Trophoblast cell (in vitro differentiated cells and primary cell): ENCODE results near the gene OR5H15.

Experiments
- DNase-seq, 2 donors: peaks; one replicate each; pipeline ENCODE4 v3.0.0-alpha.2; 2016
- H2AFZ ChIP-seq: 2 replicates; pipeline ENCODE4 v1.6.1; 2013; ENCODE audit warnings: low read length, moderate library complexity, mild to moderate bottlenecking; ENCODE audit not compliant: insufficient read depth, poor library complexity
- H2AK5ac ChIP-seq: 2 replicates; pipeline ENCODE4 v1.6.1; 2013; ENCODE audit warnings: mild to moderate bottlenecking, low read length
- H2BK120ac ChIP-seq: 2 replicates; pipeline ENCODE4 v1.6.1; 2013; ENCODE audit warnings: low read length, mild to moderate bottlenecking, moderate library complexity; ENCODE audit not compliant: insufficient read depth, poor library complexity
- H2BK12ac ChIP-seq: 2 replicates; pipeline ENCODE4 v1.6.1; 2013; ENCODE audit warnings: mild to moderate bottlenecking, low read length, moderate library complexity
- H2BK5ac ChIP-seq: 2 replicates; pipeline ENCODE4 v1.6.1; 2013; ENCODE audit warnings: low read length, low read depth, moderate library complexity, mild to moderate bottlenecking; ENCODE audit not compliant: poor library complexity
- H3K14ac ChIP-seq: 2 replicates; pipeline ENCODE4 v1.6.1; 2013; ENCODE audit warnings: mild to moderate bottlenecking, low read length
- H3K18ac ChIP-seq: 2 replicates; pipeline ENCODE4 v1.6.1; 2013; ENCODE audit warnings: mild to moderate bottlenecking, low read length
- H3K23ac ChIP-seq: 2 replicates; pipeline ENCODE4 v1.6.1; 2013; ENCODE audit warnings: low read length
- H3K27ac ChIP-seq: 2 replicates; pipeline ENCODE4 v1.5.1; 2013; ENCODE audit warnings: low read depth, mild to moderate bottlenecking, inconsistent platforms, low read length, moderate library complexity
- H3K27me3 ChIP-seq: 2 replicates; pipeline ENCODE4 v1.6.1; 2013; ENCODE audit warnings: inconsistent platforms, mild to moderate bottlenecking, low read length, moderate library complexity; ENCODE audit not compliant: insufficient read depth
- H3K36me3 ChIP-seq, 2 experiments: 1 replicate in 1 of 2; 2 replicates in 1 of 2; pipeline ENCODE4 v1.6.1; 2013; ENCODE audit warnings: low read length in 2 of 2, mild to moderate bottlenecking in 2 of 2, moderate library complexity in 1 of 2; ENCODE audit not compliant: insufficient read depth in 2 of 2, control insufficient read depth in 1 of 2
- H3K4ac ChIP-seq: 2 replicates; pipeline ENCODE4 v1.6.1; 2013; ENCODE audit warnings: low read depth, mild to moderate bottlenecking, low read length, moderate library complexity
- H3K4me1 ChIP-seq, 2 experiments: 1 replicate in 1 of 2; 2 replicates in 1 of 2; pipeline ENCODE4 v1.6.1; 2013; ENCODE audit warnings: low read length in 2 of 2, mild to moderate bottlenecking in 2 of 2, moderate library complexity in 1 of 2; ENCODE audit not compliant: insufficient read depth in 2 of 2, control insufficient read depth in 1 of 2
- H3K4me2 ChIP-seq: 2 replicates; pipeline ENCODE4 v1.6.1; 2013; ENCODE audit warnings: inconsistent platforms, mild to moderate bottlenecking, low read length, moderate library complexity
- H3K4me3 ChIP-seq: 2 replicates; pipeline ENCODE4 v1.5.1; 2013; ENCODE audit warnings: mild to moderate bottlenecking, low read depth, low read length, inconsistent platforms
- H3K79me1 ChIP-seq: one replicate; pipeline ENCODE4 v1.6.1; 2013; ENCODE audit warnings: low read length
- H3K79me2 ChIP-seq: 2 replicates; pipeline ENCODE4 v1.6.1; 2013; ENCODE audit warnings: low read length, mild to moderate bottlenecking; ENCODE audit not compliant: control insufficient read depth, insufficient read depth, poor library complexity
- H3K9ac ChIP-seq: 2 replicates; pipeline ENCODE4 v1.6.1; 2013; ENCODE audit warnings: mild to moderate bottlenecking, low read length
- H3K9me3 ChIP-seq: 2 replicates; pipeline ENCODE4 v1.6.1; 2013; ENCODE audit warnings: low read depth, mild to moderate bottlenecking, control low read depth, inconsistent platforms, low read length; ENCODE audit not compliant: insufficient read depth
- H4K12ac ChIP-seq: 2 replicates; pipeline ENCODE4 v1.6.1; 2013; ENCODE audit warnings: low read depth, mild to moderate bottlenecking, low read length, moderate library complexity
- H4K8ac ChIP-seq: 2 replicates; pipeline ENCODE4 v1.6.1; 2013; ENCODE audit warnings: low read depth, mild to moderate bottlenecking, low read length, moderate library complexity
- H4K91ac ChIP-seq: one replicate; pipeline ENCODE4 v1.6.1; 2013; ENCODE audit warnings: low read depth, mild to moderate bottlenecking, low read length, moderate library complexity
- WGBS: extraction: QIAGEN DNeasy Blood & Tissue Kit; methylation state at CpG from one replicate; pipeline ENCODE4 v1.1.7; 2013; ENCODE audit warnings: missing lambda C conversion rate; ENCODE audit not compliant: insufficient read length, insufficient coverage; ENCODE audit errors: extremely low coverage; 5-methylcytosine and 5-hydroxymethylcytosine counted together

The OR5H15 gene

DNA sequence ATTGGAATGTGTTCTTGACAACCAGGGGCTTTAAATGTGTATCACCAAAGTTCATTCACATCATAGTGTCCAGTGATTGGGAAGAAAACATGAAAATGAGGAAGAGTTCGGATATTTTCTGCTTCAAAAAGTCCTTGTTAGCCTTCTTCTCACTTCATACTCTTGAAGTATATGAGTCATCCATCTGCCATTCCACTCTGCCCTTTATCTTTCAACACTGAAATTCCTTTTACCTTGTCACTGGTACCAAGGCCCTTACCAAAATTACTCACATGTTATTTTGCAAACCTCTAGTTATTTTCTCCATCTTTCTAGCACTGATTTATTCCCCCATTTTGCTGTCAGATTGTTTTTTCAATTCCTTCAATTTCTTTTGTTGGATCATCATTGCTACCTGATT lies 32.5 kb downstream of the OR5H15 start:
- Histone ChIP-seq H3K18ac (no peak overlapping the region), H3K4ac (no peak overlapping the region), H3K4me3 (no peak overlapping the region), H3K27ac (no peak overlapping the region), H3K79me2 (no peaks in the 10 kb centered on the region), H2BK120ac (no peak overlapping the region), H3K27me3 (no peaks in the 10 kb centered on the region), H3K23ac (no peak overlapping the region), H3K14ac (no peak overlapping the region), H3K36me3 (no peaks in the 10 kb centered on the region), H3K4me2 (no peak overlapping the region), H3K79me1 (no peaks in the 10 kb centered on the region), H2BK12ac (no peak overlapping the region), H3K4me1 (no peaks in the 10 kb centered on the region), H4K91ac (no peak overlapping the region), H3K9me3 (no peaks in the 10 kb centered on the region), H3K9ac (no peak overlapping the region), H2BK5ac (no peak overlapping the region), H2AK5ac (no peak overlapping the region), H2AFZ (no peak overlapping the region), H4K12ac (no peak overlapping the region), H4K8ac (no peak overlapping the region)
- DNase-seq = peak in 1 of 2 donors; percentile 77
- no CpG with 5 or more reads among the region's 1 CpG for WGBS

DNA sequence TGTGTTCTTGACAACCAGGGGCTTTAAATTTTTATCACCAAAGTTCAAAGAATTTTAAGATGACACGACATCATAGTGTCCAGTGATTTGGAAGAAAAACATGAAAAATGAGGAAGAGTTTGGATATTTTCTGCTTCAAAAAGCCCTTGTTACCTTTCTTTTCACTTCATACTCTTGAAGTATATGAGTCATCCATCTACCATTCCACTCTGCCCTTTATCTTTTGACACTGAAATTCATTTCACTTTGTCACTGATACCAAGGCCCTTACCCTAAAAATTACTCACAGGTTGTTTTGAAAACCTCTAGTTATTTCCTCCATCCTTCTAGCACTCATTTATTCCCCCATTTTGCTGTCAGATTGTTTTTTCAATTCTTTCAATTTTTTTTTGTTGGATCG lies 42.7 kb downstream of the OR5H15 start:
- no CpG with 5 or more reads among the region's 2 CpGs for WGBS
- Histone ChIP-seq H3K18ac (no peak overlapping the region), H3K9ac (no peak overlapping the region), H3K4me1 (no peaks in the 10 kb centered on the region), H3K14ac (no peak overlapping the region), H2BK5ac (no peak overlapping the region), H3K4me3 (no peak overlapping the region), H4K91ac (no peak overlapping the region), H3K4me2 (no peak overlapping the region), H3K9me3 (no peaks in the 10 kb centered on the region), H3K27me3 (no peaks in the 10 kb centered on the region), H2AFZ (no peak overlapping the region), H4K12ac (no peak overlapping the region), H2BK120ac (no peak overlapping the region), H3K36me3 (no peaks in the 10 kb centered on the region), H3K23ac (no peak overlapping the region), H2BK12ac (no peak overlapping the region), H3K79me1 (no peaks in the 10 kb centered on the region), H3K27ac (no peak overlapping the region), H3K79me2 (no peaks in the 10 kb centered on the region), H4K8ac (no peak overlapping the region), H3K4ac (no peak overlapping the region), H2AK5ac (no peak overlapping the region)
- DNase-seq = peak in 1 of 2 donors; percentile 78

DNA sequence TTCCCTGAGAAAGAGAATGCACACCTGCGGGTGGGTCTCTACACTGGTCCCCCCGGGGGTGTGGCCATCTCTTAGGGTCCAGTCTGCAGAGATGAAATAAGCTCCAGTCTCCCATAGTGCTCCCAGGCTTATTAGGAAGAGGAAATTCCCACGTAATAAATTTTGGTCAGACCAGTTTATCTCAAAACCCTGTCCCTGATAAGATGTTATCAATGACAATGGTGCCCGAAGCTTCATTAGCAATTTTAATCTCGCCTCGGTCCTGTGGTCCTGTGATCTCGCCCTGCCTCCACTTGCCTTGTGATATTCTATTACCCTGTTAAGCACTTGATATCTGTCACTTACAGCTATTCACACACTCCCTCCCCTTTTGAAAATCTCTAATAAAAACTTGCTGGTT lies 46.8 kb downstream of the OR5H15 start:
- H3K27me3 ChIP-seq = no peaks in the 10 kb centered on the region
- no peak overlapping the region for H3K4ac ChIP-seq
- no peaks in the 10 kb centered on the region for H3K79me1 ChIP-seq
- H2BK5ac ChIP-seq = no peak overlapping the region
- no peak overlapping the region for H4K8ac ChIP-seq
- no peak overlapping the region for H2BK12ac ChIP-seq
- H4K12ac ChIP-seq = no peak overlapping the region
- no peak for DNase-seq
- no peak overlapping the region for H3K27ac ChIP-seq
- H4K91ac ChIP-seq = no peak overlapping the region
- H2BK120ac ChIP-seq = no peak overlapping the region
- H3K9me3 ChIP-seq = no peaks in the 10 kb centered on the region
- no peak overlapping the region for H3K18ac ChIP-seq
- H3K23ac ChIP-seq = no peak overlapping the region
- no peak overlapping the region for H3K14ac ChIP-seq
- no peak overlapping the region for H2AFZ ChIP-seq
- no peaks in the 10 kb centered on the region for H3K36me3 ChIP-seq
- no peak overlapping the region for H2AK5ac ChIP-seq
- no peak overlapping the region for H3K4me2 ChIP-seq
- no peaks in the 10 kb centered on the region for H3K79me2 ChIP-seq
- WGBS = no CpG with 5 or more reads among the region's 7 CpGs
- H3K9ac ChIP-seq = no peak overlapping the region
- H3K4me3 ChIP-seq = no peak overlapping the region
- no peaks in the 10 kb centered on the region for H3K4me1 ChIP-seq

DNA sequence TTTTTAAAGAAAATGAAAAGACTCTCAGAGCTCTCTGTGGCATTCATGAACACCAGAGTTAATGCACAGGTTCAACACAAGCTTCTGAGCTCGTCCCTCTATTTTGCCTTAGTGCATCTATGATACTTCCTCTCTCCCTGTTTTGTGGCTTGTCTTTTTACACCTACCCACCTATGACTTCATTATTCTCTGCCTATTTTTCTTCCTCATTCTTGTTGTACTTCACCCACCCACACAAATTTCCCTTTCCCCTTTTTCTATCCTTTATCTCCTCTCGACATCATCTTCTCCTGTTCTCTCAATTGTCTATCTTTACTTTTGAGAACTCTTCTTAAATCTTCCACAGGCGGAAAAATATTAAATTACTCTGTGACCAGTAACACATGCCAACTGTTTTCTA lies 48.6 kb downstream of the OR5H15 start:
- Histone ChIP-seq H3K36me3 (no peaks in the 10 kb centered on the region), H3K23ac (no peak overlapping the region), H3K79me2 (no peaks in the 10 kb centered on the region), H3K9me3 (no peaks in the 10 kb centered on the region), H2BK5ac (no peak overlapping the region), H3K4ac (no peak overlapping the region), H4K8ac (no peak overlapping the region), H3K27me3 (no peaks in the 10 kb centered on the region), H2BK12ac (no peak overlapping the region), H3K4me3 (no peak overlapping the region), H3K18ac (no peak overlapping the region), H3K4me2 (no peak overlapping the region), H2AK5ac (no peak overlapping the region), H2AFZ (no peak overlapping the region), H3K14ac (no peak overlapping the region), H4K12ac (no peak overlapping the region), H3K9ac (no peak overlapping the region), H4K91ac (no peak overlapping the region), H3K4me1 (no peaks in the 10 kb centered on the region), H3K27ac (no peak overlapping the region), H3K79me1 (no peaks in the 10 kb centered on the region), H2BK120ac (no peak overlapping the region)
- WGBS = 100% methylated on average over 1 of the region's 3 CpGs
- no peak for DNase-seq
